Peyer's patch (tissue), 4 donors: ENCODE results near the gene LYRM1.

Experiments used
- CTCF ChIP-seq, 6 experiments: fragments of 450-650 bp in 4 of 6; fragments of 200-600 bp in 2 of 6; sonication (generic) in 1 of 6; IDR thresholded peaks; one replicate each; pipeline ENCODE4 v1.5.1; 2017 to 2019; ENCODE audit warnings: antibody characterized with exemption in 6 of 6, mild to moderate bottlenecking in 3 of 6, moderate library complexity in 1 of 6
- POLR2A ChIP-seq, 2 donors: fragments of 450-650 bp; IDR thresholded peaks; one replicate each; pipeline ENCODE4 v1.5.1; 2017; ENCODE audit warnings: antibody characterized with exemption in 2 of 2, mild to moderate bottlenecking in 2 of 2, moderate library complexity in 2 of 2

DNA sequence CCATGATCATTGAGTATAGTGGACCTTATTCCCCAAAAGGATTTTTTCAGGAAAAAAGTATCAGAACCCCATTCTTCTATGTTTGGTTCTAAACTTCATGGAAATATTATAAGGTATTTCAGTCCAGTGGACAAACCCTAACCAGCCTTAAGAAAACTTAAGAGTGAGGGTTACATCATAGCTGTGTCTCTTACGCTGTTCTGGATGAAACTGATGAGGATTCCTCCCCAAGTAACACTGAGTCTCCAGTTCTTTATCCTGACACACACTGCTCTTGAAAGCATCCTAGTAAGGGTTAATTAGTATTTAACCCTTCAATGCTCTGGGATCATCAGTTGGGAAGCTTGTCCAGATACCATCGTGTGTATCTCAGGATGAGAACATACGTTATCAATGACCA lies 5.0 kb downstream of the LYRM1 start:
- TF ChIP-seq CTCF (IDR thresholded peaks at IDR 0.05) (no peak), POLR2A (IDR thresholded peaks at IDR 0.05) (no peak)
